ENCODE data around the gene ZNF205.

GRCh38 chr16:3155972-3156371 is 43.6 kb downstream of the ZNF205 start:
- TF ChIP-seq CTCF (IDR thresholded peaks at IDR 0.05) (no peak), POLR2AphosphoS5 (IDR thresholded peaks at IDR 0.05) (no peak), POLR2A (IDR thresholded peaks at IDR 0.05) (no peak), EP300 (IDR thresholded peaks at IDR 0.05) (no peak)
